NB4 (cell line): ENCODE data around the gene SLC39A5.

Source experiments
- DNase-seq: peaks from one replicate; pipeline ENCODE4 v3.0.0; 2010; ENCODE audit warnings: low read depth
- H3K4me3 ChIP-seq: one replicate; pipeline ENCODE4 v1.5.1; 2011; ENCODE audit warnings: mild to moderate bottlenecking, low read depth, low read length, moderate library complexity
- CTCF ChIP-seq: IDR thresholded peaks from one replicate; pipeline ENCODE4 v1.5.1; 2012; ENCODE audit warnings: low read depth, low read length
- MAX ChIP-seq: IDR thresholded peaks from 2 replicates; pipeline ENCODE4 v1.6.1; 2011; ENCODE audit warnings: low read depth, low read length
- MYC ChIP-seq: IDR thresholded peaks from 2 replicates; pipeline ENCODE4 v1.6.1; 2011; ENCODE audit warnings: low read depth, low read length
- POLR2A ChIP-seq: IDR thresholded peaks from 2 replicates; pipeline ENCODE4 v1.6.1; 2011; ENCODE audit warnings: mild to moderate bottlenecking; ENCODE audit not compliant: insufficient read length; ENCODE audit errors: extremely low read depth

The SLC39A5 gene

DNA sequence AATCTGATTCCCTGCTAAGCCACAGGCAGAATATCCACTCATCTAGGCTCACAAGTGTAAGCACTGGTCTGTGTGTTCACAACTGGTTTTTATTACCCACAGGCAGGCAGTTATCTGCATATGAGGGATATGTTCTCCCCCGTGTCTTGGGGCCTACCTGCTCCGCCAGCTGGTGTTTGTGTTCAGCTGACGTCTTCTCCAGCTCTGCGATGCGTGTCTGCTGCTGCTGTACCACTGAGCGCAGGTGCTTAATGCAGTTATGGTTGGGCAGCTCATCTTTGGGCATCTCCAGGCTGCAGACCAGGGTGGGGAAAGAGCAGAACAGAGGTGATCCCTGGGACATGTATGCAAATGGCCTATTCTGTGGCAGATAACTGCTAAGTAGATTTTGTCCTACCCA is 21.8 kb upstream of the SLC39A5 start:
- no peak for DNase-seq
- no peak overlapping the region for H3K4me3 ChIP-seq
- no peak for TF ChIP-seq POLR2A
- no peak for TF ChIP-seq MYC
- TF ChIP-seq MAX, result no peak
- no peak for TF ChIP-seq CTCF

- no peak for DNase-seq
- no peak overlapping the region for H3K4me3 ChIP-seq
- TF ChIP-seq CTCF, result no peak
- no peak for TF ChIP-seq MYC
- TF ChIP-seq MAX, result no peak
These were observed 17.5 kb upstream of the SLC39A5 start for GRCh38 chr12:56212361-56212760.

GRCh38 chr12:56213878-56214277 is 16.0 kb upstream of the SLC39A5 start:
- DNase-seq, result no peak
- no peak overlapping the region for H3K4me3 ChIP-seq
- TF ChIP-seq MYC, result no peak
- no peak for TF ChIP-seq CTCF
- TF ChIP-seq MAX, result no peak
- TF ChIP-seq POLR2A, result no peak

- no peak for DNase-seq
- TF ChIP-seq MAX (no peak), POLR2A (no peak), MYC (no peak), CTCF (no peak)
- no peak overlapping the region for H3K4me3 ChIP-seq
These were observed 13.4 kb upstream of the SLC39A5 start for GRCh38 chr12:56216461-56216860.

DNA sequence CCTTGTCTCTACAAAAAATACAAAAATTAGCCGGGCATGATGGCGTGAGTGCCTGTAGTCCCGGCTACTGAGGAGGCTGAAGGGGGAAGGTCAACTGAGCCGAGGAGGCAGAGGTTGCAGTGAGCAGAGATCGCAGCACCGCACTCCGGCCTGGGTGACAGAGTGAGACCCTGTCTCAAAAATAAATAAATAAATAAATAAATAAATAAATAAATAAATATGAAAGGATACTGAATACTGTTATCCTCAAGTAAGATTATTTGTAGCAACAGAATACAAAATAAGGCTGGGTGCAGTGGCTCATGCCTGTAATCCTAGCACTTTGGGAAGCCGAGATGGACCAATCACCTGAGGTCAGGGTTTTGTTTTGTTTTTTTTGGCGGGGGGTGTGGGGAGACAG is 10.0 kb upstream of the SLC39A5 start:
- peak overlapping the region; percentile 36 for H3K4me3 ChIP-seq
- no peak for TF ChIP-seq CTCF
- DNase-seq, result no peak

GRCh38 chr12:56220611-56221231 is 9.1 kb upstream of the SLC39A5 start:
- peak; percentile 90 for DNase-seq
- H3K4me3 ChIP-seq, result peak overlapping the region; percentile 85
- TF ChIP-seq MAX (0 out of 2 replicates have a peak, but pooled peaks have one; percentile 9), MYC (peak; percentile 52), CTCF (no peak), POLR2A (no peak)
